Activated CD4-positive, alpha-beta T cell treated with anti-CD3 and anti-CD28 coated beads for 1 hour (primary cell): ENCODE measurements around the gene OPCML.

Experiments used
- DNase-seq: peaks from one replicate; pipeline ENCODE4 v3.0.0-alpha.2; 2020

OPCML gene

GRCh38 chr11:132770829-132771530, 761.3 kb downstream of the OPCML start:
- DNase-seq, result no peak

GRCh38 chr11:132763503-132763902, 768.8 kb downstream of the OPCML start:
- no peak for DNase-seq

GRCh38 chr11:132755934-132756333, 776.4 kb downstream of the OPCML start:
- no peak for DNase-seq

GRCh38 chr11:132751516-132752250, 780.6 kb downstream of the OPCML start:
- no peak for DNase-seq

- no peak for DNase-seq
Observed at GRCh38 chr11:132746305-132746704, 786.0 kb downstream of the OPCML start.

- no peak for DNase-seq
Observed at GRCh38 chr11:132745306-132745705, 787.0 kb downstream of the OPCML start.

GRCh38 chr11:132744771-132745170, 787.5 kb downstream of the OPCML start:
- DNase-seq, result no peak

GRCh38 chr11:132743601-132744000, 788.7 kb downstream of the OPCML start:
- DNase-seq, result no peak

GRCh38 chr11:132742929-132743328, 789.4 kb downstream of the OPCML start:
- no peak for DNase-seq

GRCh38 chr11:132734217-132734616, 798.1 kb downstream of the OPCML start:
- DNase-seq, result no peak

- no peak for DNase-seq
Observed at GRCh38 chr11:132728026-132728425, 804.3 kb downstream of the OPCML start.

- no peak for DNase-seq
Observed at GRCh38 chr11:132721526-132721925, 810.8 kb downstream of the OPCML start.

GRCh38 chr11:132719684-132720083, 812.6 kb downstream of the OPCML start:
- DNase-seq, result no peak

GRCh38 chr11:132718711-132719671, 813.3 kb downstream of the OPCML start:
- no peak for DNase-seq

GRCh38 chr11:132717824-132718223, 814.5 kb downstream of the OPCML start:
- no peak for DNase-seq

GRCh38 chr11:132716037-132716436, 816.3 kb downstream of the OPCML start:
- no peak for DNase-seq

- DNase-seq, result no peak
Observed at GRCh38 chr11:132714859-132715440, 817.4 kb downstream of the OPCML start.

- DNase-seq, result no peak
Observed at GRCh38 chr11:132712466-132712865, 819.8 kb downstream of the OPCML start.

GRCh38 chr11:132704781-132705375, 827.4 kb downstream of the OPCML start:
- no peak for DNase-seq

GRCh38 chr11:132692891-132693290, 839.4 kb downstream of the OPCML start:
- no peak for DNase-seq

- no peak for DNase-seq
Observed at GRCh38 chr11:132691848-132692550, 840.3 kb downstream of the OPCML start.

- DNase-seq, result no peak
Observed at GRCh38 chr11:132686886-132687285, 845.4 kb downstream of the OPCML start.
